ENCODE measurements around the gene DAPP1.

DNA sequence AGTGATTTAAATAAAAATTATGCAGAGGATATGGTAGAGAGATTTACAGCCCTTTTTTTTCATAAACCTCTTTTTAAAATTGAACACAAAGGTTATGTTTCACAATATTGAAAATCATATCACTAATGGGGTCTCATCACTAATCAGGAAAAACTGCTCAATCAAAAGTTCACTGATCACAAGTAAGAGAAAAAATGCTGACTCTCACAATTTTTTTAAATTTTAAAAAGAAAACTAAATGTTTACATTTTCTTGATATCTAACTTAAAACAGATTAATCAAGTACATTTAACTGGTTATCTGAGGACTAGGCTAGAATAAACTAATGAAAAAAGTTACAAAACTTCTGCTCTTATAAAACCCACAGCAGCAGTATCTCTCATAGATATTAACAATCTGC lies 69.1 kb downstream of the DAPP1 start:
- TF ChIP-seq POLR2AphosphoS5 (IDR thresholded peaks at IDR 0.05; ENCODE audit: borderline replicate concordance, low read depth, low read length) (no peak), EZH2 (IDR thresholded peaks at IDR 0.05) (no peak), FOXP2 (optimal IDR thresholded peaks at IDR 0.05; ENCODE audit: control extremely low read depth, extremely low read length, insufficient read depth) (no peak)

All from SK-N-MC (cell line).